CD1c-positive myeloid dendritic cell (primary cell): ENCODE measurements around the gene ITGAE.
"Not testable (repeated sequence)": the region's sequence is repeated elsewhere in the genome, so short reads cannot be mapped to it uniquely, and the experiment has no call there.

Source experiments
- DNase-seq: peaks from one replicate; pipeline ENCODE4 v3.0.0-alpha.2; 2016; ENCODE audit errors: extremely low spot score

ITGAE gene

GRCh38 chr17:3795390-3796102, 5.4 kb downstream of the ITGAE start:
- no peak for DNase-seq

GRCh38 chr17:3794557-3795389, 6.2 kb downstream of the ITGAE start:
- DNase-seq: no peak

GRCh38 chr17:3794152-3794551, 6.8 kb downstream of the ITGAE start:
- not testable (repeated sequence) for DNase-seq

DNA sequence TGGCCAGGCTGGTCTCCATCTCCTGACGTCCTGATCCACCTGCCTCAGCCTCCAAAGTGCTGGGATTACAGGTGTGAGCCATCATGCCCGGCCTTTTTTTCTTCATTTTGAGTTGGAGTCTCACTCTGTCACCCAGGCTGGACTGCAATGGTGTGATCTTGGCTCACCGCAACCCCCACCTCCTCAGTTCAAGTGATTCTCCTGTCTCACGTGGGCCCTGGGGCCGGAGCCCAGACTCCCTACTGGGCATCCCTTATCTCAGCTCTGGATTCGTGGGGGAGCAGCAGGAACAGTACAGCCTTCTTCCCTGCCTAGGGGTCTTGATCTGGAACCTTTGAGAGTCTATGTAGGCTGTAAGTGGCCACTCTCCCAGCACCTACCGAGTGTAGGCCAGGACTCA, 7.7 kb downstream of the ITGAE start:
- DNase-seq: not testable (repeated sequence)

- no peak for DNase-seq
Measured at GRCh38 chr17:3792481-3792880, 8.5 kb downstream of the ITGAE start.

GRCh38 chr17:3788200-3788599, 12.8 kb downstream of the ITGAE start:
- DNase-seq: no peak

- DNase-seq: not testable (repeated sequence)
Measured at GRCh38 chr17:3785323-3785722, 15.7 kb downstream of the ITGAE start.

GRCh38 chr17:3782751-3783150, 18.2 kb downstream of the ITGAE start:
- no peak for DNase-seq

- no peak for DNase-seq
Measured at GRCh38 chr17:3780986-3781385, 20.0 kb downstream of the ITGAE start.

- no peak for DNase-seq
Measured at GRCh38 chr17:3777366-3778120, 23.4 kb downstream of the ITGAE start.

DNA sequence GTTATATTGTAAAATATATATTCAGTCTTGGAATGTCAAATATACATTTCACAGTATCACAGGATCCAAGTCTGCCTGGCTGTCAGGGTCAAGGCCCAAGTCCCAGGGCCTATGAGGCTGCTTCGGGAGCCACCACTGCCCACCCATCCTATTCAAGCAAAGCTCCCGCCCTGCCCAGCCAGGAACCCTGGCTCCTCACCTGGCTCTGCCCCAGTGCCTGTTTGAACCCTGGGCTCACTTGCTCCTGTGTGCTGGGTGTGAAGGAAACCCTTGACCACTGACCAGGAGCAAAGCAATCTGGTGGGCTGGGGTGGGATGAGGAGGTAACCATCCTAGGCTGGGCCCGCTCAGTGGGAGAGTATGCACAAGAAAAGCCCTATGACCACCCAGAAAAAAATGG, 27.0 kb downstream of the ITGAE start:
- no peak for DNase-seq

- no peak for DNase-seq
Measured at GRCh38 chr17:3773511-3773910, 27.5 kb downstream of the ITGAE start.

DNA sequence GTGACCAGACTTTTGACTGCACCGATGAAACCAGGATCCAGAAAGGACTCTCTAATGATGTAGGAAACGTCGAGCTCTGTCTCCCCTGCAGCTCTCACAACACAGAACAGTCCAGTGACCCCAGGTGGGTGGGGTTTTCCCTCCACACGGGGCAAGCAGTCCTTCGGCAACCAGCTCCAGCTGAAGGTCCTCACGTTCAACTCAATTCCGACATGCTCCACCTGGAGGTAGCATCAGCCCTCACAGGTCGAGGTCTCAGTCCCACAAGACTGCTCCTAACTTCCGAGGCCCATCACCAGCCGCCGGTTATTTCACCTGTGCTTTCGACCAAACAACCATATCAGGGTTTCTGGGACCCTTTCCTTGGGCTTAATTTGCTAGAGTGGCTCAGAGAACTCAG, 28.2 kb downstream of the ITGAE start:
- DNase-seq: no peak

- DNase-seq: no peak
Measured at GRCh38 chr17:3771140-3771539, 29.8 kb downstream of the ITGAE start.

- DNase-seq: peak; percentile 41
Measured at GRCh38 chr17:3770466-3770865, 30.5 kb downstream of the ITGAE start.

DNA sequence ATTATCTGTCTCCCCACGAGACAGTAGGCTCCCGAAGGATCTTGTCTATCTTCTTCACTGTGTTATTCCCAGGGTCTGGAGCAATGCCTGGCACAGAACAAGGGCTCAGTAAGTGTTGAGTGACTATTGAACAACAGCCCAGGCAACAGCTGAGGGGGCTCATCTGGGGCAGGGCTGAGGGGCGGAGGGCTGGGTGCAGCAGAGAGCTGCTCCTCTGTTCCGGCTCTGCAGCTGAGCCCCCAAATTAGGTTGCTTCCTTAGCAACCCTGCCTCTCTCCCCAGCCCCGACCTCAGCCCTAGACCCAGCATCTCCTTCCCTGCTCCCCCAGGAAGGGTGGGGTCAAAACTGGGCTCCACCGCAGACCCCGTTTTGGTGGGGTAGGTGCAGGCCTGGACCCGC, 32.2 kb downstream of the ITGAE start:
- no peak for DNase-seq

DNA sequence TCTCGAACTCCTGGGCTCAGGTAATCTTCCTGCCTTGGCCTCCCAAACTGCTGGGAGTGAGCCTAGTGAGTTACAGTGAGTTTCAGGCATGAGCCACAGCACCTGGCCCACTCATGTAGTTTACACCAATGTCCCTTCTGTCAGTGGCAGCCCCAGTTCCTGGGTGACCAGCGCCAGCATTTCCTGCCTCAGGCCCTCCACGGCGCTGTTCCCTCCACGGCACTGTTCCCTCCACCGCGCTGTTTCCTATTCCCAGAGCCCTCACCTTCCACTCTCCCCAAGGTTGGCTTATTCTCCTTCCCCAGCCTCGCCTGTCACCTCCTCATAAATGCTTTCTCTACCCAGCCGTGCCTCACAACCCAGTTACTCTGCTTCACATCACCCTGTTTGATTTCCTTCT, 32.6 kb downstream of the ITGAE start:
- no peak for DNase-seq

GRCh38 chr17:3766779-3767178, 34.2 kb downstream of the ITGAE start:
- no peak for DNase-seq

DNA sequence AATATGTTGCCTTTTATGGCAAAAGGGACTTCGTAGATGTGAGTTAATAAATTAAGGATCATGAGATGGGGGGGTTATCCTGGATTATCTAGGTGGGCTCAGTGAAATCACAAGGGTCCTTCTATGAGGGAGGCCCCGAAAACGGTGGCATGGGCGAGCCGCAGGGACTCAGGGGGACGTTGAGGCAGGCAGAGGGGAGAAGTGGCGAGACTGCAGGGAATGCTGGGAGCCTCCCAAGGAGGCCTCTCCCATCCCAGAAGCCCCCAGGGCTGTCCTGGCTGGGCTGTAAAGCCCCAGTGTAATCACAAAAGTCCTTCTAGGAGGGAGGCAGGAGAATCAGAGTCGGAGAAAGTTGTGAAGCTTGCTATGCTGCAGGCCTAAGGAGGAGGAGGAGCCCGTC, 35.0 kb downstream of the ITGAE start:
- no peak for DNase-seq

DNA sequence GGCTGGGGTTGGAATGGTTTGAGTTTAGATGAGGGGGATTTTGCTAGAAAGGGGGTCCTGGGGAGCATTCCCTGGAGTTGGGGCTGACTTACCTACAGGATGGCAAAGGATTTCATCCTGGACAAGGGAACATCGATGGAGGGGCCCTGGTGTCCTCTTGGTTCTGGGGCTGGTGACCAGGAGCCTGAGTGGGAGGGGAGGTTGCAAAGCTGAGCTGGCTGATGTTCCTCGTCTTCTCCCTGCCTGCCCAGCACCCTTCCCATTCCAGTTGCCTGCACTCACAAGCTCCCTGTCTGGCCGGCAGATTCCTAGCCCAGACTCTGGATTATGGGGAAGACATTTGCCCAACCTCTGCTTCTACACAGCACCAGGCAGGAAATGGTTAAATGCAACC, 37.2 kb downstream of the ITGAE start:
- DNase-seq: peak; percentile 55

DNA sequence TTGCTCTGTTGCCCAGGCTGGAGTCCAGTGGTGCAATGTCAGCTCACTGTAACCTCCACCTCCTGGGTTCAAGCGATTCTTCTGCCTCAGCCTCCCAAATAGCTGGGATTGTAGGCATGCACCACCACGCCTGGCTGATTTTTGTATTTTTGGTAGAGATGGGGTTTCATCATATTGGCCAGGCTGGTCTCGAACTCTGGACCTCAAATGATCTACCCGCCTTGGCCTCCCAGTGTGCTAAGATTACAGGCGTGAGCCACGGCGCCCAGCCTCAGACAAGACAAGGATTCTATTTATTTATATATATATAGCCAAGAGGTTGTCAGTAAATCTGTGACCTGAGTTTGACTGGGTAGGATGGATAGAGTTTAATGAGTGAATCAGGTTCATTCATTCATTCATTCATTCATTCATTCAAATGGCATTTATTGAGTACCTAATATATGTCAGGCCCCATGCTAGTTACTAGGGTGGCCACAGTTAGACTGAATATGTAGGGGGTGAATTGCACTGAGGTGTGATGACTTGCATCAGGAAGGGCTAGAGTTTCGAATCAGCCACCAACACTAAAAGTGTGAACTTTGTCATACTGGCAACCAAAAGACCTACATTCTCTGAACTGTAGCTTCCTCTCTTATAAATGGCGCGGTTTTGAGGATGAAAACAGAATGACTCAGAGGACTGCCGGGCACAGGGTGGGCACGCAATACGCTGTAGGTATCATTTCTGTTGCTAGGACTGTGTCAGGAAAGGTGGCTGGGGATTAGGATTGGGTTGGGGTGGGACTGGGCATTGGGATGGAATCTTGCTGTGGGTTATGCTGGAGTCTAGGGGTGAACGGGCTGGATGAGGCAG, 37.8 kb downstream of the ITGAE start:
- DNase-seq: peak; percentile 86
